ENCODE measurements around the gene PPM1F. TPM values are rescaled to one million over a fixed set of nuclear protein-coding genes. Genes with fewer than 3 reads are reported as not detected.
A peak's percentile ranks its signal among the peaks of the same experiment; 100 is the strongest.

PPM1F gene
- total RNA-seq, 1 experiment from 2014 or later, result 21.1 TPM

GRCh38 chr22:21928048-21928447, 24.6 kb downstream of the PPM1F start:
- H2BK120ac ChIP-seq (ENCODE audit: low read depth, low read length, poor library complexity, severe bottlenecking), result no peak overlapping the region
- no peak overlapping the region for H2BK5ac ChIP-seq (ENCODE audit: insufficient read length, low read length)
- no peak overlapping the region for H4K8ac ChIP-seq (replicated peaks; ENCODE audit: insufficient read length, low read depth, low read length)
- H2BK20ac ChIP-seq (ENCODE audit: low read depth, low read length, poor library complexity, severe bottlenecking), result no peak overlapping the region
- no peak overlapping the region for H3K18ac ChIP-seq (ENCODE audit: insufficient read length, low read depth, low read length)
- no peak overlapping the region for H2BK15ac ChIP-seq (ENCODE audit: low read depth, low read length)
- no peak overlapping the region for H3K4ac ChIP-seq (ENCODE audit: low read depth, low read length)
- H3K4me2 ChIP-seq (ENCODE audit: insufficient read depth, insufficient read length, low read length), result no peak overlapping the region
- H4K5ac ChIP-seq (ENCODE audit: insufficient read length, low read depth, low read length), result no peak overlapping the region
- no peak overlapping the region for H2AFZ ChIP-seq (ENCODE audit: low read length)
- H3T11ph ChIP-seq (ENCODE audit: low read length), result no peak overlapping the region
- no peak for DNase-seq
- no peaks in the 10 kb centered on the region for H3K9me3 ChIP-seq (ENCODE audit: control insufficient read depth, low read depth, low read length)
- Mint-ChIP-seq H3K36me3 (ENCODE audit: insufficient read depth in 1 of 3, low read depth in 3 of 3) (peaks cover 2 to 28% (median 22%) of the 10 kb centered on the region in 3 experiments; a peak in 6 of 7 replicates), H3K27me3 (ENCODE audit: low read depth) (no peaks in the 10 kb centered on the region), H3K4me1 (peaks cover 36 to 50% of the 10 kb centered on the region in 2 experiments), H3K27ac (peak overlapping the region; percentile 40 to 91 (median 84); a peak in 6 of 7 replicates), H3K4me3 (no peak overlapping the region; a peak in 1 of 5 replicates), H3K9me3 (no peaks in the 10 kb centered on the region)
- H3K79me1 ChIP-seq (ENCODE audit: insufficient read depth, low read depth, low read length, poor library complexity, severe bottlenecking), result no peaks in the 10 kb centered on the region
- H3K27me3 ChIP-seq (ENCODE audit: insufficient read depth, low read length), result no peaks in the 10 kb centered on the region
- WGBS (ENCODE audit: extremely low coverage, insufficient read length, low lambda C conversion rate), result no CpG with 5 or more reads among the region's 12 CpGs
- H4K91ac ChIP-seq (ENCODE audit: insufficient read length, low read depth, low read length), result no peak overlapping the region
- H3K79me2 ChIP-seq (ENCODE audit: insufficient read depth, low read length), result no peaks in the 10 kb centered on the region
- H3K4me1 ChIP-seq (ENCODE audit: insufficient read depth, low read length), result peaks cover 4% of the 10 kb centered on the region; the same call in 1 of the 2 replicates
- TF ChIP-seq CTCF (conservative IDR thresholded peaks at IDR 0.05), result no peak
- no peak overlapping the region for H3K56ac ChIP-seq (ENCODE audit: insufficient read length, low read depth, low read length)
- no peaks in the 10 kb centered on the region for H3K23me2 ChIP-seq (ENCODE audit: insufficient read length, low read depth, low read length, poor library complexity, severe bottlenecking)
- no peak overlapping the region for H2BK12ac ChIP-seq (ENCODE audit: insufficient read length, low read depth, low read length)
- no peak overlapping the region for H3K23ac ChIP-seq (ENCODE audit: insufficient read length, low read depth, low read length)
- no peak overlapping the region; the same call in 1 of the 2 replicates for H3K14ac ChIP-seq (ENCODE audit: insufficient read depth, low read length)
- no peaks in the 10 kb centered on the region for H4K20me1 ChIP-seq (ENCODE audit: control insufficient read depth, insufficient read depth, insufficient read length)
- H2AK5ac ChIP-seq (ENCODE audit: insufficient read length, low read length), result no peak overlapping the region
- no peak overlapping the region for H3K27ac ChIP-seq (ENCODE audit: insufficient read length, low read depth, low read length)
- H3K9ac ChIP-seq (ENCODE audit: extremely low read depth, insufficient read length, low read length), result no peak overlapping the region

Data from H9 (cell line).